Measurements from ENCODE around the gene FRMD5. TPM values are rescaled to one million over a fixed set of nuclear protein-coding genes. Genes with fewer than 3 reads are reported as not detected.

Gene FRMD5
- total RNA-seq, 1 donor from 2014 or later, result 43.8 TPM

DNA sequence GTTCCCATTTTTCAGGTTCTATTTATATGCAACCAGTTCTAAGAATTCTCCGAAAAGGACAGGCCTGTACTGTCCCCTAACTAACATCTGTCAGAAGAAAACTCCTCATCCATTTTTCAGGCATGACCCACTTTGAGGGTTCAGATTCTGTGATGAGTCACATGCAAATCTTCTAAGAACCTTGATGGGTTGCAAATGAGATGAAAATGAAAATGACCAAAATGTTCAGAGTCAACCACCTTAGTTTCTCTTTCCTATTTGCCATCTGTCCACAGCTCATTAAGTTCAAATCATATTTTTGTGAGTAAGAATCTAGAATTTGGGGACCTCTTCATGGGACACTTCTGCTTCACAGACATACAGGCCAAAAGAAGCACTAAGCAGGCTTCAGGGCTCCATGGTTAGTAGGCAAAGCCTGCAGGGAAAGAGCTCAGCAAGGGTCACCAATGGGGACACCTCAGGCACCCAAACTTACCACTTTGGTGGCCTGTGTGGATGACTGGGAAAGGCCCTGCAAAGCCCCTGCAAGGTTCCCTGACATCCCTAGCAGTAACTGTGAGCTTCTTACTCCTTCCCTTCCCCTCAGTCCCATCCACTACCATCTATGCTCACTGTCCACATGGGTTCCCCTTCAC is 246.3 kb downstream of the FRMD5 start:
- H3K27ac Mint-ChIP-seq (ENCODE audit: unreplicated experiment), result no peak overlapping the region
- H3K4me1 Mint-ChIP-seq (ENCODE audit: low read depth, unreplicated experiment), result peaks cover 26% of the 10 kb centered on the region
- no peaks in the 10 kb centered on the region for H3K36me3 Mint-ChIP-seq (ENCODE audit: unreplicated experiment)
- no peak for TF ChIP-seq CTCF (IDR thresholded peaks at IDR 0.05; ENCODE audit: partially characterized antibody, unreplicated experiment)
- no peak overlapping the region for H3K4me3 Mint-ChIP-seq (ENCODE audit: unreplicated experiment)
- H3K9me3 Mint-ChIP-seq (ENCODE audit: unreplicated experiment), result no peaks in the 10 kb centered on the region
- H3K27me3 Mint-ChIP-seq (ENCODE audit: unreplicated experiment), result peaks cover 8% of the 10 kb centered on the region
- DNase-seq, result no peak

DNA sequence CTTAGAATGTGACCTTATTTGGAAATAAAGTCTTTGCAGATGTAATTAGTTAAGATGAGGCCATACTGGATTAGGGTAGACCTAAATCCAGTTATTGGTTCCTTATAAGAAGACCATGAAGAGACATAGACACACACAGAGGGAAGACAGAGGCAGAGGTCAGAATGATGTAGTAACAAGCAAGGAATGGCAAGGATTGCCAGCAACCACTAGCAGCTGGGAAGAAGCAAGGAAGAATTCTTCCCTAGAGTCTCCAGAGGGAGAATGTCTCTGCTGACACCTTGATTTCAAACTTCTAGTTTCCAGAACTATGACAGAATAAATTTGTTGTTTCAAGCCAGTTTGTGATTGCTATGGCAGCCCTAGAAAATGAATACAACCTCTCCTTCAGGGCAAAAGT is 251.6 kb downstream of the FRMD5 start:
- Mint-ChIP-seq H3K27ac (ENCODE audit: unreplicated experiment) (no peak overlapping the region), H3K36me3 (ENCODE audit: unreplicated experiment) (no peaks in the 10 kb centered on the region), H3K27me3 (ENCODE audit: unreplicated experiment) (peaks cover 6% of the 10 kb centered on the region), H3K9me3 (ENCODE audit: unreplicated experiment) (no peaks in the 10 kb centered on the region), H3K4me3 (ENCODE audit: unreplicated experiment) (no peak overlapping the region), H3K4me1 (ENCODE audit: low read depth, unreplicated experiment) (peaks cover 2% of the 10 kb centered on the region)
- no peak for DNase-seq
- no peak for TF ChIP-seq CTCF (IDR thresholded peaks at IDR 0.05; ENCODE audit: partially characterized antibody, unreplicated experiment)

- Mint-ChIP-seq H3K4me1 (ENCODE audit: low read depth, unreplicated experiment) (peaks cover 2% of the 10 kb centered on the region), H3K27ac (ENCODE audit: unreplicated experiment) (no peak overlapping the region), H3K27me3 (ENCODE audit: unreplicated experiment) (peaks cover 6% of the 10 kb centered on the region), H3K4me3 (ENCODE audit: unreplicated experiment) (no peak overlapping the region), H3K36me3 (ENCODE audit: unreplicated experiment) (no peaks in the 10 kb centered on the region), H3K9me3 (ENCODE audit: unreplicated experiment) (no peaks in the 10 kb centered on the region)
- DNase-seq, result no peak
- TF ChIP-seq CTCF (IDR thresholded peaks at IDR 0.05; ENCODE audit: partially characterized antibody, unreplicated experiment), result no peak
These were observed 252.9 kb downstream of the FRMD5 start for GRCh38 chr15:43942194-43942593.

DNA sequence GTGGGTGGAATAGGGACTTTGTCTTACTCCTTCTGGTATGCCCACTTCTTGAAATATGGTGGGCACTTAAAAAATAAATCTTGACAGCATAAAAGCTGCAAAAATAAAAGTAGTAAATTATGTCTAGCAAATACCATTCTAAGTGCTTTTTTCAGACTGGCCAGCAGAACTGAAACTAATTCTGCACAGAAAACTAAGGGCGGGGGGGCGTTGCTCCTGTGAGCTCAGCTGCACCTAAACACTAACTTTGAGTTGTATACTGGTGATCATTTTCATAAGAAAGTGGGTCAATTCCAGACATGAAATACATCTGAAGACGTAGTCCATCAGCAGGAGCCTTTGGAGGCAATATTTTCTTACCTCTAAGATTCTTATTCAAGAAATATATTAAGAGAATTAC is 253.5 kb downstream of the FRMD5 start:
- no peak for DNase-seq
- Mint-ChIP-seq H3K27me3 (ENCODE audit: unreplicated experiment) (peaks cover 4% of the 10 kb centered on the region), H3K9me3 (ENCODE audit: unreplicated experiment) (no peaks in the 10 kb centered on the region), H3K4me1 (ENCODE audit: low read depth, unreplicated experiment) (peaks cover 2% of the 10 kb centered on the region), H3K36me3 (ENCODE audit: unreplicated experiment) (no peaks in the 10 kb centered on the region), H3K4me3 (ENCODE audit: unreplicated experiment) (no peak overlapping the region), H3K27ac (ENCODE audit: unreplicated experiment) (no peak overlapping the region)
- TF ChIP-seq CTCF (IDR thresholded peaks at IDR 0.05; ENCODE audit: partially characterized antibody, unreplicated experiment), result no peak

- H3K4me3 Mint-ChIP-seq (ENCODE audit: unreplicated experiment), result no peak overlapping the region
- no peak for DNase-seq
- H3K36me3 Mint-ChIP-seq (ENCODE audit: unreplicated experiment), result no peaks in the 10 kb centered on the region
- H3K27me3 Mint-ChIP-seq (ENCODE audit: unreplicated experiment), result peaks cover 2% of the 10 kb centered on the region
- TF ChIP-seq CTCF (IDR thresholded peaks at IDR 0.05; ENCODE audit: partially characterized antibody, unreplicated experiment), result no peak
- no peaks in the 10 kb centered on the region for H3K4me1 Mint-ChIP-seq (ENCODE audit: low read depth, unreplicated experiment)
- H3K27ac Mint-ChIP-seq (ENCODE audit: unreplicated experiment), result no peak overlapping the region
- no peaks in the 10 kb centered on the region for H3K9me3 Mint-ChIP-seq (ENCODE audit: unreplicated experiment)
These were observed 254.0 kb downstream of the FRMD5 start for GRCh38 chr15:43941071-43941470.

Measured in glutamatergic neuron (in vitro differentiated cells).